HepG2 (cell line): ENCODE measurements around the gene TUBB4B. TPM values are rescaled to one million over a fixed set of nuclear protein-coding genes. Genes with fewer than 3 reads are reported as not detected.

Experiments
- ATAC-seq: fragments of 200-7000 bp; cut with Tn5 transposase; 3 replicates; pipeline ENCODE4 v1.9.1; 2020; ENCODE audit warnings: mild to moderate bottlenecking, moderate library complexity
- Bru-seq: library from RNA; stranded (reverse); fragments of 400-500 nt; gene quantifications from one replicate; lab custom pipeline; 2021; lab: Mats Ljungman, UMichigan
- BruChase-seq, 2 experiments: library from RNA; stranded (reverse); fragments of 400-500 nt; gene quantifications; one replicate each; lab custom pipeline; 2021; lab: Mats Ljungman, UMichigan
- BruUV-seq: library from RNA; stranded (reverse); fragments of 400-500 nt; replicated peaks from 2 replicates; lab custom pipeline; 2021; lab: Mats Ljungman, UMichigan
- CTCF ChIA-PET: fragments of 300-600 bp; formaldehyde crosslinking; extraction: SDS; loops from one replicate; lab custom pipeline; 2021; ENCODE audit warnings: low total read pairs, inconsistent platforms, low intra/inter-chr PET ratio; lab: Yijun Ruan, JAX
- POLR2A ChIA-PET: fragments of 350-600 bp; sonication (Branson Sonifier 250); formaldehyde crosslinking; loops from one replicate; lab custom pipeline; 2020; ENCODE audit warnings: antibody characterized with exemption, inconsistent platforms; lab: Yijun Ruan, JAX
- DNase-seq: peaks from one replicate; pipeline ENCODE4 v3.0.0-alpha.2; 2015; ENCODE audit warnings: low spot score
- FAIRE-seq: peaks from 3 replicates; lab custom pipeline; 2011; peaks lifted over from hg19 to GRCh38; lab: Jason Lieb, UNC
- H2AFZ ChIP-seq: one replicate; pipeline ENCODE4 v1.6.1; 2011; ENCODE audit warnings: low read length, inconsistent platforms
- H3K27ac ChIP-seq: fragments of 300-600 bp; 3 replicates; pipeline ENCODE4 v1.8.0; 2011; ENCODE audit warnings: mixed run types, mild to moderate bottlenecking, mixed read lengths, low read length, inconsistent platforms; ENCODE audit not compliant: insufficient read depth; ENCODE audit errors: extremely low read length
- H3K27me3 ChIP-seq, 2 experiments: fragments of 200-600 bp in 1 of 2; 2 replicates in 1 of 2; 3 replicates in 1 of 2; pipeline versions ENCODE4 v1.6.0 to v1.8.0; 2011; ENCODE audit warnings: low read length in 2 of 2, mild to moderate bottlenecking in 2 of 2, moderate library complexity in 2 of 2, inconsistent platforms in 1 of 2; ENCODE audit not compliant: insufficient read depth in 2 of 2, control insufficient read depth in 1 of 2
- H3K36me3 ChIP-seq, 2 experiments: fragments of 200-600 bp in 1 of 2; replicated peaks in 1 of 2; 2 replicates in 1 of 2; 3 replicates in 1 of 2; pipeline versions ENCODE4 v1.5.1 to v1.8.0; 2011; ENCODE audit warnings: low read length in 2 of 2, inconsistent platforms in 1 of 2; ENCODE audit not compliant: insufficient read depth in 2 of 2, control insufficient read depth in 1 of 2
- H3K4me1 ChIP-seq: 2 replicates; pipeline ENCODE4 v1.5.1; 2012; ENCODE audit warnings: low read length, inconsistent platforms; ENCODE audit not compliant: insufficient read depth
- H3K4me2 ChIP-seq: 2 replicates; pipeline ENCODE4 v1.6.0; 2011; ENCODE audit warnings: low read depth, low read length, inconsistent platforms
- H3K4me3 ChIP-seq, 3 experiments: fragments of 200-600 bp in 1 of 3; sonication (generic), shearing (Covaris generic) in 1 of 3; replicated peaks in 1 of 3; 2 replicates each; pipeline ENCODE4 v1.5.1; 2011 to 2016; ENCODE audit warnings: low read length in 3 of 3, inconsistent platforms in 2 of 3, low read depth in 2 of 3, mild to moderate bottlenecking in 2 of 3, control low read depth in 1 of 3, mixed read lengths in 1 of 3; ENCODE audit not compliant: insufficient read depth in 1 of 3
- H3K79me2 ChIP-seq: one replicate; pipeline ENCODE4 v1.6.1; 2011; ENCODE audit warnings: low read length, inconsistent platforms; ENCODE audit not compliant: insufficient read depth
- H3K9ac ChIP-seq: 2 replicates; pipeline ENCODE4 v1.6.0; 2011; ENCODE audit warnings: mild to moderate bottlenecking, low read depth, low read length, inconsistent platforms; ENCODE audit not compliant: insufficient read depth
- H3K9me3 ChIP-seq: 2 replicates; pipeline ENCODE4 v1.5.1; 2012; ENCODE audit warnings: mild to moderate bottlenecking, low read length
- H4K20me1 ChIP-seq: 2 replicates; pipeline ENCODE4 v1.6.0; 2011; ENCODE audit warnings: inconsistent platforms, mild to moderate bottlenecking, low read length, moderate library complexity; ENCODE audit not compliant: insufficient read depth
- ARID4A ChIP-seq: sonication (generic); formaldehyde crosslinking; IDR thresholded peaks from 2 replicates; pipeline ENCODE4 v1.5.0; 2020; ENCODE audit warnings: mild to moderate bottlenecking, missing genetic modification reagents, borderline replicate concordance
- E2F2 ChIP-seq: sonication (generic); formaldehyde crosslinking; IDR thresholded peaks from 2 replicates; pipeline ENCODE4 v1.4.0; 2020; ENCODE audit warnings: missing genetic modification reagents, borderline replicate concordance
- MAFF ChIP-seq: IDR thresholded peaks from 2 replicates; pipeline ENCODE4 v1.6.1; 2011; ENCODE audit warnings: low read depth, low read length, improper control_type of control experiment
- NRL ChIP-seq: sonication (generic); formaldehyde crosslinking; IDR thresholded peaks from 2 replicates; pipeline ENCODE4 v1.5.0; 2020; ENCODE audit warnings: missing genetic modification reagents, mild to moderate bottlenecking, moderate library complexity, borderline replicate concordance
- SP2 ChIP-seq: sonication (generic); formaldehyde crosslinking; IDR thresholded peaks from 2 replicates; pipeline ENCODE4 v1.5.1; 2020; ENCODE audit warnings: mild to moderate bottlenecking, missing genetic modification reagents
- TEAD2 ChIP-seq: sonication (generic); formaldehyde crosslinking; IDR thresholded peaks from 2 replicates; pipeline ENCODE4 v1.9.0; 2021; ENCODE audit warnings: missing genetic modification reagents
- YEATS4 ChIP-seq: sonication (generic); formaldehyde crosslinking; IDR thresholded peaks from 2 replicates; pipeline ENCODE4 v1.4.0; 2020; ENCODE audit warnings: missing genetic modification reagents, borderline replicate concordance
- ZGPAT ChIP-seq: IDR thresholded peaks from 2 replicates; pipeline ENCODE4 v1.6.1; 2016; ENCODE audit warnings: mild to moderate bottlenecking
- ZNF598 ChIP-seq: sonication (generic); formaldehyde crosslinking; IDR thresholded peaks from 2 replicates; pipeline ENCODE4 v1.5.1; 2020; ENCODE audit warnings: mild to moderate bottlenecking, missing genetic modification reagents, borderline replicate concordance
- WGBS: methylation state at CpG from one replicate; pipeline ENCODE4 v1.1.6; 2017; ENCODE audit warnings: low lambda C conversion rate; 5-methylcytosine and 5-hydroxymethylcytosine counted together
- in situ Hi-C: cut with HindIII; loops from 2 replicates; pipeline ENCODE4 v1.10.0; 2017; ENCODE audit warnings: low pct_unique_long_range_greater_than_20kb; ENCODE audit not compliant: extremely low pct_ligation_motif_present
- intact Hi-C: fragments of 100-400 bp; cut with micrococcal nuclease; formaldehyde crosslinking; loops from one replicate; pipeline ENCODE4 v1.10.0; 2022; ENCODE audit not compliant: unreplicated experiment
- long read RNA-seq, 2 experiments: library from RNA in 1 of 2; library from polyadenylated mRNA in 1 of 2; stranded (forward) in 1 of 2; unstranded in 1 of 2; transcript quantifications; one replicate each; pipeline ENCODE4 v2.0.0, GENCODE V29; 2019 to 2022
- polyA minus RNA-seq, 3 experiments: library from RNA; depleted of rRNA, polyadenylated mRNA; stranded (reverse); fragments of >200 nt; gene quantifications; 2 replicates each; pipeline ENCODE4 v1.2.3, GENCODE V29; 2011; ENCODE audit warnings: low replicate concordance in 1 of 3
- polyA plus RNA-seq, 8 experiments: library from polyadenylated mRNA; depleted of rRNA in 3 of 8; stranded (reverse) in 7 of 8; unstranded in 1 of 8; fragments of >200 nt; fragmentation: Illumina TruSeq in 4 of 8; extraction: Trizol in 4 of 8; gene quantifications; 2 replicates each; pipeline versions ENCODE4 v1.2.1 to v1.2.3, GENCODE V29; 2011 to 2016; ENCODE audit warnings: low read depth in 4 of 8, missing spikeins in 1 of 8, mixed read lengths in 1 of 8; ENCODE audit not compliant: insufficient read depth in 1 of 8
- total RNA-seq, 5 experiments: library from RNA; depleted of rRNA; stranded (reverse); fragments of >200 nt; fragmentation: Illumina TruSeq; extraction: Trizol; gene quantifications; 2 replicates each; pipeline ENCODE4 v1.2.3, GENCODE V29; 2016; ENCODE audit warnings: low read depth in 1 of 5

Gene TUBB4B
- total RNA-seq (2016; rRNA removed; fragmentation: Illumina TruSeq; extraction: Trizol) (412 and 481 TPM in 2 replicates), polyA plus RNA-seq (2011; rRNA removed) (182 and 243 TPM in 2 replicates), polyA minus RNA-seq (2011; rRNA and poly(A)+ RNA removed; ENCODE audit: low replicate concordance) (270 and 721 TPM in 2 replicates), Bru-seq, nascent RNA (percentile 97 among the genes with signal in this experiment), BruChase-seq, experiment 1, labeled RNA remaining after a 6-hour chase (percentile 99 among the genes with signal in this experiment), BruChase-seq, experiment 2, labeled RNA remaining after a 2-hour chase (percentile 99 among the genes with signal in this experiment)
- 96.3 and 106 TPM in 2 replicates for total RNA-seq (2016; cell fraction: cytosol; rRNA removed; fragmentation: Illumina TruSeq; extraction: Trizol; ENCODE audit: low read depth)
- total RNA-seq (2016; cell fraction: insoluble cytoplasmic fraction; rRNA removed; fragmentation: Illumina TruSeq; extraction: Trizol) = 424 and 467 TPM in 2 replicates
- total RNA-seq (2016; cell fraction: membrane; rRNA removed; fragmentation: Illumina TruSeq; extraction: Trizol) = 128 TPM in 2 replicates
- 195 and 203 TPM in 2 replicates for total RNA-seq (2016; cell fraction: nucleus; rRNA removed; fragmentation: Illumina TruSeq; extraction: Trizol)
- 251 and 293 TPM in 2 replicates for polyA plus RNA-seq (2011; cell fraction: cytosol; rRNA removed)
- polyA plus RNA-seq (2011; cell fraction: nucleus; rRNA removed) = 210 and 235 TPM in 2 replicates
- 190 and 205 TPM in 2 replicates for polyA plus RNA-seq (2012)
- 115 and 121 TPM in 2 replicates for polyA plus RNA-seq (2016; cell fraction: cytosol; fragmentation: Illumina TruSeq; extraction: Trizol; ENCODE audit: low read depth)
- 587 and 625 TPM in 2 replicates for polyA plus RNA-seq (2016; cell fraction: insoluble cytoplasmic fraction; fragmentation: Illumina TruSeq; extraction: Trizol; ENCODE audit: low read depth)
- 115 and 122 TPM in 2 replicates for polyA plus RNA-seq (2016; cell fraction: membrane; fragmentation: Illumina TruSeq; extraction: Trizol; ENCODE audit: low read depth)
- polyA plus RNA-seq (2016; cell fraction: nucleus; fragmentation: Illumina TruSeq; extraction: Trizol; ENCODE audit: insufficient read depth, low read depth) = 355 and 369 TPM in 2 replicates
- polyA minus RNA-seq (2011; cell fraction: cytosol; rRNA and poly(A)+ RNA removed) = 140 and 144 TPM in 2 replicates
- polyA minus RNA-seq (2011; cell fraction: nucleus; rRNA and poly(A)+ RNA removed) = 74.6 and 75.6 TPM in 2 replicates
- long read RNA-seq, experiment 1, transcript TUBB4B-201 (4 exons, 1,637 nt) = major isoform, 470 of 555 reads
- long read RNA-seq, experiment 1, partial matches to known transcripts = 75 of 555 reads
- long read RNA-seq, experiment 1, other reads (novel, unspliced or antisense) = 9 of 555 reads
- long read RNA-seq, experiment 2, transcript TUBB4B-201 (4 exons, 1,637 nt) = major isoform, 335 of 437 reads
- long read RNA-seq, experiment 2, partial matches to known transcripts = 8 of 437 reads
- long read RNA-seq, experiment 2, other reads (novel, unspliced or antisense) = 91 of 437 reads

DNA sequence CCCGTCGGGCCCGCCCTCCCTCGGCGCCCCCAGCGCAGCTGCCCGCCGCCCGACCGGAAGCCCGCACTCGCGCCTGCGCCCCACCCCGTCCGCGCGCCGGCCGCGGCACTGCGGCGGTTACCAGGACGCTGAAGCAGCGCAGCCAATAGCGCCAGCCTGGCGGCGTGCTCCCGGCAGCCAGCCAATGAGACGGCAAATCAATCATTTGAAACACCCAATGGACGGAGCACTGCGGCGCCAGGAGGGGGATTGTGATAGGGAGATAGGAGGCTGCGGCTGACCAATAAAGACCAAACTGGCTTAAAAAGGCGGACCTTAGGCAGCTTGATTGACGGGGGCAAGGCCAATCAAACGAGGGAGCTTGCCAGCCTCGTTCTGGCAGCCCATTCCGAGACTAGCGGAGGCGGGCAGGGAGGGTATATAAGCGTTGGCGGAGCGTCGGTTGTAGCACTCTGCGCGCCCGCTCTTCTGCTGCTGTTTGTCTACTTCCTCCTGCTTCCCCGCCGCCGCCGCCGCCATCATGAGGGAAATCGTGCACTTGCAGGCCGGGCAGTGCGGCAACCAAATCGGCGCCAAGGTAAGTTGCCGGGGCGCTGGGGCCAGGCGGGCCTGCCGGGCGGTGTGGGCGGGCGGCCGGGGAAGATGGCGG, at the start of gene TUBB4B:
Gene TUBB4B, plus strand, starts transcription at position 447 of the 649 bp plus-strand sequence. Its CDS starts 74 bp downstream, at position 521.
- in situ Hi-C loops (no loop called here), intact Hi-C loops (no loop called here)
- FAIRE-seq (peak; percentile 99), DNase-seq (peak; percentile 99), ATAC-seq (peak; percentile 55)
- Histone ChIP-seq H4K20me1 (peaks cover 27% of the 10 kb centered on the region), H3K9me3 (no peaks in the 10 kb centered on the region), H3K79me2 (peaks cover 36% of the 10 kb centered on the region), H3K4me2 (peak within 1 kb of the TSS; percentile 99), H3K36me3 (peaks cover 4 to 19% of the 10 kb centered on the region in 2 experiments; a peak in 4 of 5 replicates), H3K4me1 (peaks cover 62% of the 10 kb centered on the region), H3K4me3 (peak within 1 kb of the TSS; percentile 89 to 94 (median 94)), H3K27me3 (no peaks in the 10 kb centered on the region; a peak in 1 of 5 replicates), H3K9ac (peak within 1 kb of the TSS; percentile 92), H2AFZ (no peak within 1 kb of the TSS), H3K27ac (peak within 1 kb of the TSS; percentile 96)
- POLR2A ChIA-PET = interaction anchor here (0.7 to 7.7 kb wide), 34 partner anchors 11 to 440 kb away, joined by 3 to 317 read pairs (median 6); partner anchors contain the start of genes ENTPD2, ENTPD8, LRRC26 and MAN1B1
- CTCF ChIA-PET = no interaction called here
- no TSS peak for BruUV-seq
- WGBS = 0% methylated on average over 14 of the region's 67 CpGs
- TF ChIP-seq ZNF598 (CRISPR knock-in tag) = 0 out of 2 replicates have a peak, but pooled peaks have one; percentile 19
- no peak for TF ChIP-seq NRL (CRISPR knock-in tag)
- TF ChIP-seq E2F2 (CRISPR knock-in tag) = peak; percentile 86; the same call in 1 of the 2 replicates
- peak; percentile 33; the same call in 1 of the 2 replicates for TF ChIP-seq ARID4A (CRISPR knock-in tag)
- TF ChIP-seq TEAD2 = 0 out of 2 replicates have a peak, but pooled peaks have one; percentile 76
- no peak for TF ChIP-seq MAFF
- TF ChIP-seq SP2 (CRISPR knock-in tag) = peak; percentile 98
- 0 out of 2 replicates have a peak, but pooled peaks have one; percentile 7 for TF ChIP-seq YEATS4 (CRISPR knock-in tag)
- TF ChIP-seq ZGPAT (CRISPR knock-in tag) = peak; percentile 8; the same call in 1 of the 2 replicates
